ENCODE data around the gene GPNMB.

GRCh38 chr7:23205577-23205908, 41.0 kb upstream of the GPNMB start:
- TF ChIP-seq CTCF (IDR thresholded peaks at IDR 0.05): no peak
- no peak for TF ChIP-seq POLR2A (IDR thresholded peaks at IDR 0.05)
